SK-N-SH (cell line): ENCODE results near the gene ARID4B. TPM values are rescaled to one million over a fixed set of nuclear protein-coding genes. Genes with fewer than 3 reads are reported as not detected.

Source experiments
- CTCF ChIA-PET: fragments of 300-600, 350-600 bp; formaldehyde crosslinking; extraction: SDS; loops from one replicate; lab custom pipeline; 2021; lab: Yijun Ruan, JAX
- POLR2A ChIA-PET: fragments of 350-600 bp; sonication (Branson Sonifier 250); formaldehyde crosslinking; extraction: SDS; loops from one replicate; lab custom pipeline; 2020; ENCODE audit warnings: antibody characterized with exemption, inconsistent platforms; lab: Yijun Ruan, JAX
- DNase-seq: peaks from one replicate; pipeline ENCODE4 v3.0.0; 2012
- H2AFZ ChIP-seq: fragments of 200-600 bp; sonication (generic); 2 replicates; pipeline ENCODE4 v1.8.1; 2016; ENCODE audit warnings: antibody characterized with exemption, mild to moderate bottlenecking, low read depth
- H3F3A ChIP-seq: fragments of 200-600 bp; sonication (generic); replicated peaks from 2 replicates; pipeline ENCODE3; 2016; ENCODE audit warnings: antibody characterized with exemption, mild to moderate bottlenecking; ENCODE audit not compliant: insufficient read depth
- H3K27ac ChIP-seq, 2 experiments: fragments of 200-500 bp in 1 of 2; fragments of 200-600 bp in 1 of 2; sonication (Bioruptor generic) in 1 of 2; sonication (generic), shearing (Covaris generic) in 1 of 2; 2 replicates each; pipeline versions ENCODE4 v1.5.1 to v1.6.1; 2014 to 2016; ENCODE audit warnings: low read depth in 2 of 2, inconsistent platforms in 1 of 2, low read length in 1 of 2, mild to moderate bottlenecking in 1 of 2, mixed read lengths in 1 of 2
- H3K27me3 ChIP-seq: fragments of 200-600 bp; sonication (generic), shearing (Covaris generic); 2 replicates; pipeline ENCODE4 v1.6.1; 2016; ENCODE audit warnings: mixed run types; ENCODE audit not compliant: insufficient read depth
- H3K36me3 ChIP-seq, 2 experiments: fragments of 200-500 bp in 1 of 2; fragments of 200-600 bp in 1 of 2; sonication (Bioruptor generic) in 1 of 2; sonication (generic) in 1 of 2; replicated peaks in 1 of 2; 2 replicates each; pipeline versions ENCODE3 to v1.5.1; 2014 to 2016; ENCODE audit warnings: low read length in 1 of 2, mild to moderate bottlenecking in 1 of 2; ENCODE audit not compliant: insufficient read depth in 2 of 2, control insufficient read depth in 1 of 2
- H3K4me1 ChIP-seq, 2 experiments: fragments of 200-500 bp in 1 of 2; fragments of 200-600 bp in 1 of 2; sonication (Bioruptor generic) in 1 of 2; sonication (generic), shearing (Covaris generic) in 1 of 2; 2 replicates each; pipeline versions ENCODE4 v1.5.1 to v1.6.1; 2014 to 2016; ENCODE audit warnings: low read depth in 1 of 2, low read length in 1 of 2, mixed run types in 1 of 2; ENCODE audit not compliant: insufficient read depth in 2 of 2, control insufficient read depth in 1 of 2
- H3K4me2 ChIP-seq: fragments of 200-600 bp; sonication (generic), shearing (Covaris generic); 2 replicates; pipeline ENCODE4 v1.6.1; 2017; ENCODE audit warnings: mixed run types
- H3K4me3 ChIP-seq, 2 experiments: fragments of 200-500 bp in 1 of 2; fragments of 200-600 bp in 1 of 2; sonication (Bioruptor generic) in 1 of 2; sonication (generic), shearing (Covaris generic) in 1 of 2; 2 replicates each; pipeline versions ENCODE4 v1.5.1 to v1.8.1; 2014 to 2016; ENCODE audit warnings: low read depth in 2 of 2, inconsistent platforms in 1 of 2, low read length in 1 of 2, mild to moderate bottlenecking in 1 of 2, mixed read lengths in 1 of 2, moderate library complexity in 1 of 2
- H3K79me2 ChIP-seq: fragments of 200-600 bp; sonication (generic); 2 replicates; pipeline ENCODE4 v1.8.1; 2017; ENCODE audit warnings: mild to moderate bottlenecking; ENCODE audit not compliant: insufficient read depth
- H3K9ac ChIP-seq: fragments of 200-600 bp; sonication (generic); 2 replicates; pipeline ENCODE4 v1.6.1; 2017; ENCODE audit warnings: mixed run types
- H3K9me2 ChIP-seq: fragments of 200-600 bp; sonication (generic); 2 replicates; pipeline ENCODE4 v1.6.1; 2017; ENCODE audit warnings: mixed run types
- H3K9me3 ChIP-seq: fragments of 200-600 bp; sonication (generic); 2 replicates; pipeline ENCODE4 v1.6.1; 2017; ENCODE audit warnings: mixed run types, mild to moderate bottlenecking, moderate library complexity
- H4K20me1 ChIP-seq: fragments of 200-600 bp; sonication (generic); 2 replicates; pipeline ENCODE4 v1.6.1; 2017; ENCODE audit warnings: mild to moderate bottlenecking, mixed run types; ENCODE audit not compliant: insufficient read depth
- ELF1 ChIP-seq: IDR thresholded peaks from 2 replicates; pipeline ENCODE4 v1.4.0; 2012
- IRF3 ChIP-seq: fragments of 150-350 bp; IDR thresholded peaks from 2 replicates; pipeline ENCODE4 v1.6.1; 2016; ENCODE audit warnings: mild to moderate bottlenecking, low read depth, low read length
- JUND ChIP-seq: IDR thresholded peaks from 2 replicates; pipeline ENCODE4 v1.4.0; 2012
- REST ChIP-seq: IDR thresholded peaks from 2 replicates; pipeline ENCODE4 v1.6.1; 2012; ENCODE audit warnings: mild to moderate bottlenecking, low read depth, low read length, moderate library complexity
- RFX5 ChIP-seq: IDR thresholded peaks from 2 replicates; pipeline ENCODE4 v1.6.1; 2012; ENCODE audit warnings: mild to moderate bottlenecking, improper control_type of control experiment, low read length
- USF2 ChIP-seq: fragments of 150-350 bp; IDR thresholded peaks from 2 replicates; pipeline ENCODE4 v1.6.1; 2017; ENCODE audit warnings: antibody characterized with exemption, low read length, low read depth, borderline replicate concordance
- WGBS: methylation state at CpG from one replicate; pipeline ENCODE4 v1.1.6; 2017; ENCODE audit warnings: low lambda C conversion rate; 5-methylcytosine and 5-hydroxymethylcytosine counted together
- polyA plus RNA-seq, 3 experiments: library from polyadenylated mRNA; depleted of rRNA; stranded (reverse); fragments of >200 nt; gene quantifications; 2 replicates each; pipeline ENCODE4 v1.2.3, GENCODE V29; 2012

Gene ARID4B
- polyA plus RNA-seq, 1 of the 3 experiments (the other 2 are of a cell fraction): 4.4 TPM

GRCh38 chr1:235240960-235241359 lies 87.0 kb downstream of the ARID4B start:
- CTCF ChIA-PET: interaction anchor here (1.3 to 2.3 kb wide), 3 partner anchors 11 to 18 kb away, joined by 4 to 7 read pairs (median 5); no protein-coding TSS in a partner anchor
- no peak overlapping the region for H3K9ac ChIP-seq
- H3K79me2 ChIP-seq: peaks cover 16% of the 10 kb centered on the region
- H3K4me3 ChIP-seq: no peak overlapping the region
- no peaks in the 10 kb centered on the region for H3K9me2 ChIP-seq
- H4K20me1 ChIP-seq: no peaks in the 10 kb centered on the region
- POLR2A ChIA-PET: no interaction called here
- TF ChIP-seq ELF1 (no peak), REST (no peak), RFX5 (no peak), IRF3 (no peak), JUND (no peak)
- no peak overlapping the region for H3K27ac ChIP-seq
- no peak overlapping the region for H3K4me2 ChIP-seq
- H3K4me1 ChIP-seq: no peaks in the 10 kb centered on the region; a peak in 1 of 4 replicates
- no peaks in the 10 kb centered on the region for H3K27me3 ChIP-seq
- H3F3A ChIP-seq: peaks cover 8% of the 10 kb centered on the region
- DNase-seq: no peak
- H2AFZ ChIP-seq: no peak overlapping the region
- H3K36me3 ChIP-seq: peaks cover 47 to 62% of the 10 kb centered on the region in 2 experiments
- no peaks in the 10 kb centered on the region for H3K9me3 ChIP-seq

GRCh38 chr1:235239851-235240250 lies 88.1 kb downstream of the ARID4B start:
- Histone ChIP-seq H3K4me2 (no peak overlapping the region), H3K9me3 (no peaks in the 10 kb centered on the region), H3K79me2 (peaks cover 11% of the 10 kb centered on the region), H3K9me2 (no peaks in the 10 kb centered on the region), H3K27ac (no peak overlapping the region), H3K27me3 (no peaks in the 10 kb centered on the region), H3F3A (peaks cover 3% of the 10 kb centered on the region), H3K9ac (no peak overlapping the region), H3K36me3 (peaks cover 42 to 64% of the 10 kb centered on the region in 2 experiments), H2AFZ (no peak overlapping the region), H3K4me1 (no peaks in the 10 kb centered on the region; a peak in 1 of 4 replicates), H4K20me1 (no peaks in the 10 kb centered on the region), H3K4me3 (no peak overlapping the region)
- DNase-seq: no peak
- CTCF ChIA-PET: interaction anchor here (0.6 to 1.8 kb wide), 4 partner anchors 9 to 543 kb away, joined by 3 to 7 read pairs (median 4); no protein-coding TSS in a partner anchor
- TF ChIP-seq REST (no peak), USF2 (no peak)
- POLR2A ChIA-PET: no interaction called here
- 71% methylated on average over 2 of the region's 2 CpGs for WGBS
